ENCODE data around the gene TSPAN1. TPM values are rescaled to one million over a fixed set of nuclear protein-coding genes. Genes with fewer than 3 reads are reported as not detected.

TSPAN1 gene
- total RNA-seq, 1 donor from 2014 or later = 1.1 TPM

DNA sequence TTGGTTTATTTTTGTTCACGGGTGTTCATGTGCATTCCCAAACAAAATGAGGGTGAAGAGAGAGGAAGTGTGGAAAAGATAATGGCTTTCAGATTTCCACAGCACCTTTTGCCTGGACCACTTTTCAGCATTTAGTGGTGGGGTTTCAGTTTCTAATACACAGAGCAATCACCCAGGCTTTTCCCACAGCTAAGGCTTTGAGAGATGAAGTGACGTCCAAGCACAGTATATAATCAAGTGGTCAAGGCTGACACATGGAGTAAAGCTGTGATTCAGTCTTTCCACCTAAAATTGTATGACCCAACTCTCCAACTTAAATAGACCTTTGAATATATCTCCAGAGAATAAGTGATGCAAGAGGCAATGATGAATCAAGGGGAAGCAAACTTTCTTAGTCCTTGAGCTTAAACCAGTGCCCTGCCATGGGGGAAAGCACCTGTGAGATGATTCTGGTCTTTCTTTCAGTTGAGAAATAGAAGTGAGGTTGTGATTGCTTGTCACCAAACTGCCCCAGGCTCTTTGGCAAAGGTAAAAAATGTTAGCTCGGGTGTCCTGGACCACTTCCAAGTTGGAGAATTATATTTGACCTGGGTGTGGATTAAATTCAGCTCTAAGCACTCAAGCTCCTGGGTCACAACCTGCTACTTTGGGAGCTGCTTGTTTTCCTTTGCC, 40.1 kb upstream of the TSPAN1 start:
- Mint-ChIP-seq H3K4me1 (ENCODE audit: unreplicated experiment) (peaks cover 14% of the 10 kb centered on the region), H3K27me3 (ENCODE audit: unreplicated experiment) (peaks cover 14% of the 10 kb centered on the region), H3K9me3 (ENCODE audit: unreplicated experiment) (no peaks in the 10 kb centered on the region), H3K36me3 (ENCODE audit: low read depth, unreplicated experiment) (peaks cover 5% of the 10 kb centered on the region), H3K4me3 (ENCODE audit: unreplicated experiment) (no peak overlapping the region), H3K27ac (ENCODE audit: unreplicated experiment) (peak overlapping the region; percentile 100)
- TF ChIP-seq, protein P1, sequence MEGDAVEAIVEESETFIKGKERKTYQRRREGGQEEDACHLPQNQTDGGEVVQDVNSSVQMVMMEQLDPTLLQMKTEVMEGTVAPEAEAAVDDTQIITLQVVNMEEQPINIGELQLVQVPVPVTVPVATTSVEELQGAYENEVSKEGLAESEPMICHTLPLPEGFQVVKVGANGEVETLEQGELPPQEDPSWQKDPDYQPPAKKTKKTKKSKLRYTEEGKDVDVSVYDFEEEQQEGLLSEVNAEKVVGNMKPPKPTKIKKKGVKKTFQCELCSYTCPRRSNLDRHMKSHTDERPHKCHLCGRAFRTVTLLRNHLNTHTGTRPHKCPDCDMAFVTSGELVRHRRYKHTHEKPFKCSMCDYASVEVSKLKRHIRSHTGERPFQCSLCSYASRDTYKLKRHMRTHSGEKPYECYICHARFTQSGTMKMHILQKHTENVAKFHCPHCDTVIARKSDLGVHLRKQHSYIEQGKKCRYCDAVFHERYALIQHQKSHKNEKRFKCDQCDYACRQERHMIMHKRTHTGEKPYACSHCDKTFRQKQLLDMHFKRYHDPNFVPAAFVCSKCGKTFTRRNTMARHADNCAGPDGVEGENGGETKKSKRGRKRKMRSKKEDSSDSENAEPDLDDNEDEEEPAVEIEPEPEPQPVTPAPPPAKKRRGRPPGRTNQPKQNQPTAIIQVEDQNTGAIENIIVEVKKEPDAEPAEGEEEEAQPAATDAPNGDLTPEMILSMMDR (IDR thresholded peaks at IDR 0.05; ENCODE audit: unreplicated experiment) = no peak
- no peak for DNase-seq (ENCODE audit: low spot score)

DNA sequence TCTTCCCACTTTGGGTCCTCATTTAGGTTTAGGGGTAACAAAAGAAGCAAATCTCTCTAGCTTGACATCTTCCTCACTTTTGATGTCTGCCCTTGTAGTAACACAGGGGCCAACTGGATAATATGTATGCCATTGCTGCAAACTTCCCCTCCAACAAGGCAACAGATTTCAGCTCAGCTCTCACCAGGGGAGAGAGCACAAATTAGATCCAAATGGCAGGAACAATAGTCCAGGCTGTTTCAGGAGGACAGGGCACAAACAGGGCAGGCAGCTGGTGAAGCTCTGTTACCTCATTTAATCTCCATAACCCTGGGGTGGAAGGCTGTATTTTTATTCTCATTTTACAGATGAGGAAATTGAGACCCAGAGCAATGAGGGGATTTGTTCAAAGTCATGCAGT, 38.2 kb upstream of the TSPAN1 start:
- H3K4me3 Mint-ChIP-seq (ENCODE audit: unreplicated experiment) = no peak overlapping the region
- TF ChIP-seq, protein P1 (IDR thresholded peaks at IDR 0.05; ENCODE audit: unreplicated experiment) = no peak
- no peak overlapping the region for H3K27ac Mint-ChIP-seq (ENCODE audit: unreplicated experiment)
- H3K9me3 Mint-ChIP-seq (ENCODE audit: unreplicated experiment) = no peaks in the 10 kb centered on the region
- H3K27me3 Mint-ChIP-seq (ENCODE audit: unreplicated experiment) = peaks cover 12% of the 10 kb centered on the region
- H3K36me3 Mint-ChIP-seq (ENCODE audit: low read depth, unreplicated experiment) = peaks cover under 1% of the 10 kb centered on the region
- peaks cover 14% of the 10 kb centered on the region for H3K4me1 Mint-ChIP-seq (ENCODE audit: unreplicated experiment)
- DNase-seq (ENCODE audit: low spot score) = no peak

DNA sequence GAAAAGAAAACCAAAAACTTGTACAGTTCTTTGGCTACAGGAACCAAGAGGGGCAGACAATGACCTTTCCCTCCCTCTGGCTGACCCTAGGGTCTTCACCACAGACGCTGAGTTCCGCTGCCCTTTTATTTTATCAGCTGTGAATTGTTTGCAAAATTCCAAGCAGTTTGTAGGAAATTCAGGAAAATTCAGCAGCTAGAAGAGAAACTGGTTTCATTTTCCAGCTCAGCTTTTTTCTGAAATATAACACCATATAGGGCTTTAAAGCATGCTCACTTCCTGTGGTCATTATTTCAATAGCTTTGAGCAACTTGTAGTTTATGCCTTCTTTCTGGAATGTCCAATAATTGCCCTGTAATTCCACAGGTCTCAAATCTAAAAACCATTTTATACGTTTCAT, 37.0 kb upstream of the TSPAN1 start:
- Mint-ChIP-seq H3K9me3 (ENCODE audit: unreplicated experiment) (no peaks in the 10 kb centered on the region), H3K4me3 (ENCODE audit: unreplicated experiment) (no peak overlapping the region), H3K27me3 (ENCODE audit: unreplicated experiment) (peaks cover 9% of the 10 kb centered on the region), H3K36me3 (ENCODE audit: low read depth, unreplicated experiment) (no peaks in the 10 kb centered on the region), H3K4me1 (ENCODE audit: unreplicated experiment) (peaks cover 11% of the 10 kb centered on the region), H3K27ac (ENCODE audit: unreplicated experiment) (no peak overlapping the region)
- TF ChIP-seq, protein P1 (IDR thresholded peaks at IDR 0.05; ENCODE audit: unreplicated experiment) = no peak
- no peak for DNase-seq (ENCODE audit: low spot score)

DNA sequence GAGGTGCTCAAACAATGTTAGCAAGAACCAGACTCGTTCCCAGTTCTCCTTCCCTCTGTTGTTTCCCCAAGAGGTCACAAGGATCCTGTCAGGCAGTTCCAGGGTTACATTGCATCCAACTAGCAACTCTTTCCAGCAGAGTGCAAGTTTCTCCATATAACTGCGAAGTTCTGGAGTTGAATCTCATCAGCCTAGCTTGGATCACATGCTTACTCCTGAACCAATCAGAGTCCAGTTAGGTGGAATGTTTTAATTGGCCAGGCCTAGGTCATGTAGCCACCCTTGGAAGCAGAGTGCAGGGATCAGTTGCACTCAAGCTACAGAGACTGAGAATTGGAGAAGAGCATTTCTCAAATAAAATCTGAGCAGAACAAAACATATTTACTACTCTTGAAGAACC, 26.6 kb upstream of the TSPAN1 start:
- H3K36me3 Mint-ChIP-seq (ENCODE audit: low read depth, unreplicated experiment) = no peaks in the 10 kb centered on the region
- no peaks in the 10 kb centered on the region for H3K27me3 Mint-ChIP-seq (ENCODE audit: unreplicated experiment)
- peaks cover 4% of the 10 kb centered on the region for H3K4me1 Mint-ChIP-seq (ENCODE audit: unreplicated experiment)
- TF ChIP-seq, protein P1 (IDR thresholded peaks at IDR 0.05; ENCODE audit: unreplicated experiment) = no peak
- H3K4me3 Mint-ChIP-seq (ENCODE audit: unreplicated experiment) = no peak overlapping the region
- H3K9me3 Mint-ChIP-seq (ENCODE audit: unreplicated experiment) = no peaks in the 10 kb centered on the region
- DNase-seq (ENCODE audit: low spot score) = no peak
- no peak overlapping the region for H3K27ac Mint-ChIP-seq (ENCODE audit: unreplicated experiment)

DNA sequence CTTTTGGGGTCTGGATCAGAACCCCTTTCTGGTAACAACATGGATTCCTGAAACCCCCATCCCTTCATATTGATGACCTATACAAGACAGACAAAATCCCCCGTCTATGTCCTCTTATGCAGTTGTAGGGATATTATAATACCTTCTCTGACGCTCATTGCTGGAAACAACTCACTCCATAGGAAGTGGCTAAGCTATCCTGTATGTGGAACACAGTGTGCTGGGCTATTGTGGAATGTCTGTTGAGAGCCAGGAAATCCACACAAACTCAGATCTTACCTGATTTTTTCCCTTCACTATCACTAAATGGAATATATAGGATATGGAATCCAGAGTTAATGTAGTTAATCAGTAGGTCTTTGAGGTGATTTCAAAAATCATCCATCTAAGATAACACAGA, 24.8 kb upstream of the TSPAN1 start:
- DNase-seq (ENCODE audit: low spot score) = no peak
- Mint-ChIP-seq H3K27me3 (ENCODE audit: unreplicated experiment) (no peaks in the 10 kb centered on the region), H3K4me1 (ENCODE audit: unreplicated experiment) (peaks cover 4% of the 10 kb centered on the region), H3K4me3 (ENCODE audit: unreplicated experiment) (no peak overlapping the region), H3K27ac (ENCODE audit: unreplicated experiment) (no peak overlapping the region), H3K9me3 (ENCODE audit: unreplicated experiment) (no peaks in the 10 kb centered on the region), H3K36me3 (ENCODE audit: low read depth, unreplicated experiment) (no peaks in the 10 kb centered on the region)
- TF ChIP-seq, protein P1 (IDR thresholded peaks at IDR 0.05; ENCODE audit: unreplicated experiment) = no peak
